Embryonic facial prominence (tissue), 1 donor: ENCODE measurements around the gene C2CD3.
"Not testable (repeated sequence)": the region's sequence is repeated elsewhere in the genome, so short reads cannot be mapped to it uniquely, and the experiment has no call there.

Experiments
- DNase-seq: peaks from one replicate; pipeline ENCODE4 v3.0.0-alpha.2; 2016; ENCODE audit errors: extremely low spot score

C2CD3 gene

GRCh38 chr11:74004759-74005615, 165.8 kb downstream of the C2CD3 start:
- no peak for DNase-seq

GRCh38 chr11:74004046-74004695, 166.6 kb downstream of the C2CD3 start:
- DNase-seq, result no peak

GRCh38 chr11:74002832-74003231, 168.0 kb downstream of the C2CD3 start:
- DNase-seq, result no peak

GRCh38 chr11:74001822-74002286, 168.9 kb downstream of the C2CD3 start:
- DNase-seq, result no peak

GRCh38 chr11:74000307-74001133, 170.3 kb downstream of the C2CD3 start:
- no peak for DNase-seq

- no peak for DNase-seq
Observed at GRCh38 chr11:73999581-74000306, 171.1 kb downstream of the C2CD3 start.

- no peak for DNase-seq
Observed at GRCh38 chr11:73998846-73999575, 171.8 kb downstream of the C2CD3 start.

GRCh38 chr11:73997120-73997770, 173.6 kb downstream of the C2CD3 start:
- no peak for DNase-seq

- DNase-seq, result no peak
Observed at GRCh38 chr11:73996161-73996747, 174.5 kb downstream of the C2CD3 start.

- DNase-seq, result no peak
Observed at GRCh38 chr11:73995731-73996130, 175.1 kb downstream of the C2CD3 start.

- DNase-seq, result no peak
Observed at GRCh38 chr11:73995247-73995646, 175.6 kb downstream of the C2CD3 start.

- DNase-seq, result no peak
Observed at GRCh38 chr11:73991471-73992006, 179.3 kb downstream of the C2CD3 start.

GRCh38 chr11:73990730-73991129, 180.1 kb downstream of the C2CD3 start:
- no peak for DNase-seq

- no peak for DNase-seq
Observed at GRCh38 chr11:73989156-73989555, 181.6 kb downstream of the C2CD3 start.

- no peak for DNase-seq
Observed at GRCh38 chr11:73988227-73988626, 182.6 kb downstream of the C2CD3 start.

- DNase-seq, result not testable (repeated sequence)
Observed at GRCh38 chr11:73985661-73986060, 185.1 kb downstream of the C2CD3 start.

GRCh38 chr11:73983741-73984538, 186.9 kb downstream of the C2CD3 start:
- no peak for DNase-seq

- DNase-seq, result peak; percentile 48
Observed at GRCh38 chr11:73982990-73983740, 187.6 kb downstream of the C2CD3 start.
